GM12873 (cell line): Measurements from ENCODE around the gene ITIH4.

ENCODE experiments used
- TF ChIP-seq, protein P1 (sequence below): IDR thresholded peaks from 2 replicates; pipeline ENCODE4 v1.5.1; 2012; ENCODE audit warnings: low read depth, mild to moderate bottlenecking, moderate library complexity, low read length, control low read depth; ENCODE audit not compliant: insufficient read depth; ENCODE audit errors: missing control alignments

The ITIH4 gene

DNA sequence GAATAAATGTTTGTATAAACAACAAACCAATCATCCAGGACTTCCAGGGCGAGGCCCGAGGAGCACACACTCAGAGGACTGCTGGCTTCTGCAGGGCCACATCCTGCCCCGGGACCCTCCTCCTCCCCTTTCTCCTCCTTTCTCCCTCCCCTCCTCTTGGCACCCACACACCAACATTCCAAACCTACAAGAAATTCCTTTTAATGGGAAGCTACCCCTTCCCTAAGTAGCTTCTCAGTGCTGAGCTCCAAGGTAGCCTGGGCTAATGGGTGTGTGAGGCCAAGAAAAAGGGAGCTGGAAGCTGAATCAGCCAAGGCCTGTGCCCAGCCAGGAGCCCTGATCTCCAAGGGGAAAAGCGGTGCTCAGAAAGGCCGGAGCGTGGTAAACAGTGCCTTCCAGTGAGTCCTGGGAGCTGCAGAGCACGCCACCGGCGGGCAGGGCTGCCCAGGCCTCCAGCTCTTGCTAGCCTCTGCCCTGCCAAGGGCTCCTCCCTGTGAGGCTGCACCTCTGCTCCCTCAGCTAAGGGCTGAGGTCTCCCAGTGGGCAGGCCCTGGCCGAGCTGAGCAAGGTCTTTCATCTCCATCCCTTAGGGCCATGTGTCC lies 32.0 kb downstream of the ITIH4 start:
- TF ChIP-seq, protein P1, sequence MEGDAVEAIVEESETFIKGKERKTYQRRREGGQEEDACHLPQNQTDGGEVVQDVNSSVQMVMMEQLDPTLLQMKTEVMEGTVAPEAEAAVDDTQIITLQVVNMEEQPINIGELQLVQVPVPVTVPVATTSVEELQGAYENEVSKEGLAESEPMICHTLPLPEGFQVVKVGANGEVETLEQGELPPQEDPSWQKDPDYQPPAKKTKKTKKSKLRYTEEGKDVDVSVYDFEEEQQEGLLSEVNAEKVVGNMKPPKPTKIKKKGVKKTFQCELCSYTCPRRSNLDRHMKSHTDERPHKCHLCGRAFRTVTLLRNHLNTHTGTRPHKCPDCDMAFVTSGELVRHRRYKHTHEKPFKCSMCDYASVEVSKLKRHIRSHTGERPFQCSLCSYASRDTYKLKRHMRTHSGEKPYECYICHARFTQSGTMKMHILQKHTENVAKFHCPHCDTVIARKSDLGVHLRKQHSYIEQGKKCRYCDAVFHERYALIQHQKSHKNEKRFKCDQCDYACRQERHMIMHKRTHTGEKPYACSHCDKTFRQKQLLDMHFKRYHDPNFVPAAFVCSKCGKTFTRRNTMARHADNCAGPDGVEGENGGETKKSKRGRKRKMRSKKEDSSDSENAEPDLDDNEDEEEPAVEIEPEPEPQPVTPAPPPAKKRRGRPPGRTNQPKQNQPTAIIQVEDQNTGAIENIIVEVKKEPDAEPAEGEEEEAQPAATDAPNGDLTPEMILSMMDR: no peak

- TF ChIP-seq, protein P1: no peak
These were observed 34.1 kb downstream of the ITIH4 start for GRCh38 chr3:52796411-52796810.

GRCh38 chr3:52795298-52795900 lies 35.1 kb downstream of the ITIH4 start:
- TF ChIP-seq, protein P1: no peak

GRCh38 chr3:52794612-52795099 lies 35.8 kb downstream of the ITIH4 start, which contains the start of gene ITIH3:
TSS of gene ITIH3 (plus strand) at chr3:52794796. CDS start at chr3:52794804, 8 bp downstream.
- TF ChIP-seq, protein P1: no peak

GRCh38 chr3:52793702-52794611 lies 36.5 kb downstream of the ITIH4 start:
- TF ChIP-seq, protein P1: no peak

- TF ChIP-seq, protein P1: no peak
These were observed 37.3 kb downstream of the ITIH4 start for GRCh38 chr3:52792961-52793695.
